SK-N-SH (cell line): ENCODE data around the gene FBXO31. TPM values are rescaled to one million over a fixed set of nuclear protein-coding genes. Genes with fewer than 3 reads are reported as not detected.

ENCODE experiments used
- CTCF ChIA-PET: fragments of 300-600, 350-600 bp; formaldehyde crosslinking; extraction: SDS; loops from one replicate; lab custom pipeline; 2021; lab: Yijun Ruan, JAX
- POLR2A ChIA-PET: fragments of 350-600 bp; sonication (Branson Sonifier 250); formaldehyde crosslinking; extraction: SDS; loops from one replicate; lab custom pipeline; 2020; ENCODE audit warnings: antibody characterized with exemption, inconsistent platforms; lab: Yijun Ruan, JAX
- DNase-seq: peaks from one replicate; pipeline ENCODE4 v3.0.0; 2012
- H2AFZ ChIP-seq: fragments of 200-600 bp; sonication (generic); 2 replicates; pipeline ENCODE4 v1.8.1; 2016; ENCODE audit warnings: antibody characterized with exemption, mild to moderate bottlenecking, low read depth
- H3F3A ChIP-seq: fragments of 200-600 bp; sonication (generic); replicated peaks from 2 replicates; pipeline ENCODE3; 2016; ENCODE audit warnings: antibody characterized with exemption, mild to moderate bottlenecking; ENCODE audit not compliant: insufficient read depth
- H3K27ac ChIP-seq, 2 experiments: fragments of 200-500 bp in 1 of 2; fragments of 200-600 bp in 1 of 2; sonication (Bioruptor generic) in 1 of 2; sonication (generic), shearing (Covaris generic) in 1 of 2; 2 replicates each; pipeline versions ENCODE4 v1.5.1 to v1.6.1; 2014 to 2016; ENCODE audit warnings: low read depth in 2 of 2, inconsistent platforms in 1 of 2, low read length in 1 of 2, mild to moderate bottlenecking in 1 of 2, mixed read lengths in 1 of 2
- H3K27me3 ChIP-seq: fragments of 200-600 bp; sonication (generic), shearing (Covaris generic); 2 replicates; pipeline ENCODE4 v1.6.1; 2016; ENCODE audit warnings: mixed run types; ENCODE audit not compliant: insufficient read depth
- H3K36me3 ChIP-seq, 2 experiments: fragments of 200-500 bp in 1 of 2; fragments of 200-600 bp in 1 of 2; sonication (Bioruptor generic) in 1 of 2; sonication (generic) in 1 of 2; replicated peaks in 1 of 2; 2 replicates each; pipeline versions ENCODE3 to v1.5.1; 2014 to 2016; ENCODE audit warnings: low read length in 1 of 2, mild to moderate bottlenecking in 1 of 2; ENCODE audit not compliant: insufficient read depth in 2 of 2, control insufficient read depth in 1 of 2
- H3K4me1 ChIP-seq, 2 experiments: fragments of 200-500 bp in 1 of 2; fragments of 200-600 bp in 1 of 2; sonication (Bioruptor generic) in 1 of 2; sonication (generic), shearing (Covaris generic) in 1 of 2; 2 replicates each; pipeline versions ENCODE4 v1.5.1 to v1.6.1; 2014 to 2016; ENCODE audit warnings: low read depth in 1 of 2, low read length in 1 of 2, mixed run types in 1 of 2; ENCODE audit not compliant: insufficient read depth in 2 of 2, control insufficient read depth in 1 of 2
- H3K4me2 ChIP-seq: fragments of 200-600 bp; sonication (generic), shearing (Covaris generic); 2 replicates; pipeline ENCODE4 v1.6.1; 2017; ENCODE audit warnings: mixed run types
- H3K4me3 ChIP-seq, 2 experiments: fragments of 200-500 bp in 1 of 2; fragments of 200-600 bp in 1 of 2; sonication (Bioruptor generic) in 1 of 2; sonication (generic), shearing (Covaris generic) in 1 of 2; 2 replicates each; pipeline versions ENCODE4 v1.5.1 to v1.8.1; 2014 to 2016; ENCODE audit warnings: low read depth in 2 of 2, inconsistent platforms in 1 of 2, low read length in 1 of 2, mild to moderate bottlenecking in 1 of 2, mixed read lengths in 1 of 2, moderate library complexity in 1 of 2
- H3K79me2 ChIP-seq: fragments of 200-600 bp; sonication (generic); 2 replicates; pipeline ENCODE4 v1.8.1; 2017; ENCODE audit warnings: mild to moderate bottlenecking; ENCODE audit not compliant: insufficient read depth
- H3K9ac ChIP-seq: fragments of 200-600 bp; sonication (generic); 2 replicates; pipeline ENCODE4 v1.6.1; 2017; ENCODE audit warnings: mixed run types
- H3K9me2 ChIP-seq: fragments of 200-600 bp; sonication (generic); 2 replicates; pipeline ENCODE4 v1.6.1; 2017; ENCODE audit warnings: mixed run types
- H3K9me3 ChIP-seq: fragments of 200-600 bp; sonication (generic); 2 replicates; pipeline ENCODE4 v1.6.1; 2017; ENCODE audit warnings: mixed run types, mild to moderate bottlenecking, moderate library complexity
- H4K20me1 ChIP-seq: fragments of 200-600 bp; sonication (generic); 2 replicates; pipeline ENCODE4 v1.6.1; 2017; ENCODE audit warnings: mild to moderate bottlenecking, mixed run types; ENCODE audit not compliant: insufficient read depth
- ELF1 ChIP-seq: IDR thresholded peaks from 2 replicates; pipeline ENCODE4 v1.4.0; 2012
- FOSL2 ChIP-seq: IDR thresholded peaks from 2 replicates; pipeline ENCODE4 v1.4.0; 2012; ENCODE audit warnings: low read depth, mild to moderate bottlenecking, moderate library complexity, borderline replicate concordance
- FOXJ3 ChIP-seq: sonication (generic); formaldehyde crosslinking; IDR thresholded peaks from 2 replicates; pipeline ENCODE4 v1.5.1; 2020; ENCODE audit warnings: mild to moderate bottlenecking, missing genetic modification reagents
- FOXM1 ChIP-seq: IDR thresholded peaks from 2 replicates; pipeline ENCODE4 v1.4.0; 2012; ENCODE audit warnings: low read depth, mild to moderate bottlenecking
- GATA2 ChIP-seq: sonication (generic); formaldehyde crosslinking; IDR thresholded peaks from 2 replicates; pipeline ENCODE4 v1.5.0; 2020; ENCODE audit warnings: mild to moderate bottlenecking, missing genetic modification reagents
- POLR2AphosphoS5 ChIP-seq: IDR thresholded peaks from 2 replicates; pipeline ENCODE4 v1.6.1; 2012; ENCODE audit warnings: low read depth, low read length
- RCOR1 ChIP-seq: fragments of 150-350 bp; IDR thresholded peaks from 2 replicates; pipeline ENCODE4 v1.6.1; 2017; ENCODE audit warnings: antibody characterized with exemption, low read length
- RFX5 ChIP-seq: IDR thresholded peaks from 2 replicates; pipeline ENCODE4 v1.6.1; 2012; ENCODE audit warnings: mild to moderate bottlenecking, improper control_type of control experiment, low read length
- SIN3A ChIP-seq: IDR thresholded peaks from 2 replicates; pipeline ENCODE4 v1.6.1; 2012; ENCODE audit warnings: low read depth, mild to moderate bottlenecking, low read length, moderate library complexity, borderline replicate concordance
- SMC3 ChIP-seq: IDR thresholded peaks from 2 replicates; pipeline ENCODE4 v1.6.1; 2012; ENCODE audit warnings: low read depth, low read length, improper control_type of control experiment
- TAF1 ChIP-seq: IDR thresholded peaks from 2 replicates; pipeline ENCODE4 v1.6.1; 2012; ENCODE audit warnings: low read depth, mild to moderate bottlenecking, low read length, moderate library complexity, borderline replicate concordance
- TCF12 ChIP-seq: IDR thresholded peaks from 2 replicates; pipeline ENCODE4 v1.4.0; 2012
- WGBS: methylation state at CpG from one replicate; pipeline ENCODE4 v1.1.6; 2017; ENCODE audit warnings: low lambda C conversion rate; 5-methylcytosine and 5-hydroxymethylcytosine counted together
- polyA plus RNA-seq, 3 experiments: library from polyadenylated mRNA; depleted of rRNA; stranded (reverse); fragments of >200 nt; gene quantifications; 2 replicates each; pipeline ENCODE4 v1.2.3, GENCODE V29; 2012
- TF ChIP-seq, protein P1 (sequence below): IDR thresholded peaks from 2 replicates; pipeline ENCODE4 v1.4.0; 2012; ENCODE audit warnings: low read depth, borderline replicate concordance
- TF ChIP-seq, protein P2 (sequence below): IDR thresholded peaks from 2 replicates; pipeline ENCODE4 v1.6.1; 2012; ENCODE audit warnings: mild to moderate bottlenecking, low read depth, low read length, moderate library complexity
- TF ChIP-seq, protein P3 (sequence below): fragments of 200-600 bp; sonication (generic); IDR thresholded peaks from 2 replicates; pipeline ENCODE4 v1.6.1; 2017; ENCODE audit warnings: antibody characterized with exemption, mild to moderate bottlenecking, moderate library complexity
- TF ChIP-seq, protein P4 (sequence below): fragments of 150-350 bp; IDR thresholded peaks from 2 replicates; pipeline ENCODE4 v1.6.1; 2016; ENCODE audit warnings: mild to moderate bottlenecking, low read depth, low read length
- TF ChIP-seq, protein P5 (sequence below): fragments of 150-350 bp; IDR thresholded peaks from 2 replicates; pipeline ENCODE4 v1.6.1; 2017; ENCODE audit warnings: antibody characterized with exemption, low read length, low read depth, borderline replicate concordance
- TF ChIP-seq, protein P6 (sequence below): IDR thresholded peaks from 2 replicates; pipeline ENCODE4; 2012

Gene FBXO31, protein sequence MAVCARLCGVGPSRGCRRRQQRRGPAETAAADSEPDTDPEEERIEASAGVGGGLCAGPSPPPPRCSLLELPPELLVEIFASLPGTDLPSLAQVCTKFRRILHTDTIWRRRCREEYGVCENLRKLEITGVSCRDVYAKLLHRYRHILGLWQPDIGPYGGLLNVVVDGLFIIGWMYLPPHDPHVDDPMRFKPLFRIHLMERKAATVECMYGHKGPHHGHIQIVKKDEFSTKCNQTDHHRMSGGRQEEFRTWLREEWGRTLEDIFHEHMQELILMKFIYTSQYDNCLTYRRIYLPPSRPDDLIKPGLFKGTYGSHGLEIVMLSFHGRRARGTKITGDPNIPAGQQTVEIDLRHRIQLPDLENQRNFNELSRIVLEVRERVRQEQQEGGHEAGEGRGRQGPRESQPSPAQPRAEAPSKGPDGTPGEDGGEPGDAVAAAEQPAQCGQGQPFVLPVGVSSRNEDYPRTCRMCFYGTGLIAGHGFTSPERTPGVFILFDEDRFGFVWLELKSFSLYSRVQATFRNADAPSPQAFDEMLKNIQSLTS
- polyA plus RNA-seq (2012; rRNA removed): 14.2 and 15.3 TPM in 2 replicates
- 4.5 and 8.4 TPM in 2 replicates for polyA plus RNA-seq (2012; cell fraction: cytosol; rRNA removed)
- 45.0 and 46.1 TPM in 2 replicates for polyA plus RNA-seq (2012; cell fraction: nucleus; rRNA removed)

DNA sequence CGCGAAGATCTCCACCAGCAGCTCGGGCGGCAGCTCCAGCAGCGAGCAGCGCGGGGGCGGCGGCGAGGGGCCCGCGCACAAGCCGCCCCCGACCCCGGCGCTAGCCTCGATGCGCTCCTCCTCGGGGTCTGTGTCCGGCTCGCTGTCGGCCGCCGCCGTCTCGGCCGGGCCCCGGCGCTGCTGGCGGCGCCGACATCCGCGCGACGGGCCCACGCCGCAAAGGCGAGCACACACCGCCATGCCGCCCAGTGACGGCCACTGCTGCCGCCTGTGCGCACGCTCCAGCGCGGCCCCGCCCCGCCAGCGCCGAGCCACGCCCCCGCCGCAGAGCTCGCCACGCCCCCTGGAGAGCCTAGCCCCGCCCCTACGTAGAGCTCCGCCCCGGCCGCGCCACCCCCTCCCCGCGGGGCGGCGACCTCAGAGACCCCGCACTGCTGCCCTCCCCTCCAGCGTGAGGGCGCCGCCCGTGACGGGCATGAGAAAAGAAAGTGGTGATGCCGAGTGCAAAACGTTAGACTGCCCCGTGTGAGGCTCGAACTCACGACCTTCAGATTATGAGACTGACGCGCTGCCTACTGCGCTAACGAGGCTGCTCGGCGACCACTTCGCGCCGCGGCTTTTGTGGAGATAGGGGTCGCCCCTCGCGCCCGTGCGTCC is at the start of gene FBXO31:
FBXO31 (minus strand) TSS at position 272 of the 657 bp plus-strand sequence; CDS start at position 240, 32 bp downstream.
- Histone ChIP-seq H3K27me3 (no peaks in the 10 kb centered on the region), H3K4me3 (peak within 1 kb of the TSS; percentile 65 to 80), H3K27ac (peak within 1 kb of the TSS; percentile 84 to 90), H3K79me2 (peaks cover 50% of the 10 kb centered on the region), H4K20me1 (peaks cover 24% of the 10 kb centered on the region), H2AFZ (peak within 1 kb of the TSS; percentile 90), H3K9me3 (no peaks in the 10 kb centered on the region), H3F3A (peaks cover 23% of the 10 kb centered on the region), H3K36me3 (no peaks in the 10 kb centered on the region), H3K9ac (peak within 1 kb of the TSS; percentile 84), H3K4me1 (peaks cover 15% of the 10 kb centered on the region in 2 experiments), H3K9me2 (no peaks in the 10 kb centered on the region), H3K4me2 (peak within 1 kb of the TSS; percentile 93)
- 0% methylated on average over 16 of the region's 92 CpGs for WGBS
- CTCF ChIA-PET: interaction anchor here (0.6 to 4.4 kb wide), 14 partner anchors 9 to 253 kb away, joined by 3 to 36 read pairs (median 4); partner anchors contain the start of gene C16orf95
- DNase-seq: peak; percentile 95
- POLR2A ChIA-PET: interaction anchor here (1.0 to 2.2 kb wide), 7 partner anchors 10 to 66 kb away, joined by 3 to 15 read pairs (median 6); partner anchors contain the start of gene C16orf95
- TF ChIP-seq FOXJ3 (peak; percentile 46; the same call in 1 of the 2 replicates), RCOR1 (peak; percentile 74), TCF12 (no peak), SMC3 (no peak), ELF1 (no peak), POLR2AphosphoS5 (0 out of 2 replicates have a peak, but pooled peaks have one; percentile 8), GATA2 (CRISPR knock-in tag) (0 out of 2 replicates have a peak, but pooled peaks have one; percentile 15), SIN3A (no peak), FOXM1 (no peak), FOSL2 (peak; percentile 82; the same call in 1 of the 2 replicates), RFX5 (no peak), TAF1 (peak; percentile 30; the same call in 1 of the 2 replicates)
- TF ChIP-seq, protein P1, sequence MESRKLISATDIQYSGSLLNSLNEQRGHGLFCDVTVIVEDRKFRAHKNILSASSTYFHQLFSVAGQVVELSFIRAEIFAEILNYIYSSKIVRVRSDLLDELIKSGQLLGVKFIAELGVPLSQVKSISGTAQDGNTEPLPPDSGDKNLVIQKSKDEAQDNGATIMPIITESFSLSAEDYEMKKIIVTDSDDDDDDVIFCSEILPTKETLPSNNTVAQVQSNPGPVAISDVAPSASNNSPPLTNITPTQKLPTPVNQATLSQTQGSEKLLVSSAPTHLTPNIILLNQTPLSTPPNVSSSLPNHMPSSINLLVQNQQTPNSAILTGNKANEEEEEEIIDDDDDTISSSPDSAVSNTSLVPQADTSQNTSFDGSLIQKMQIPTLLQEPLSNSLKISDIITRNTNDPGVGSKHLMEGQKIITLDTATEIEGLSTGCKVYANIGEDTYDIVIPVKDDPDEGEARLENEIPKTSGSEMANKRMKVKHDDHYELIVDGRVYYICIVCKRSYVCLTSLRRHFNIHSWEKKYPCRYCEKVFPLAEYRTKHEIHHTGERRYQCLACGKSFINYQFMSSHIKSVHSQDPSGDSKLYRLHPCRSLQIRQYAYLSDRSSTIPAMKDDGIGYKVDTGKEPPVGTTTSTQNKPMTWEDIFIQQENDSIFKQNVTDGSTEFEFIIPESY: no peak
- TF ChIP-seq, protein P2, sequence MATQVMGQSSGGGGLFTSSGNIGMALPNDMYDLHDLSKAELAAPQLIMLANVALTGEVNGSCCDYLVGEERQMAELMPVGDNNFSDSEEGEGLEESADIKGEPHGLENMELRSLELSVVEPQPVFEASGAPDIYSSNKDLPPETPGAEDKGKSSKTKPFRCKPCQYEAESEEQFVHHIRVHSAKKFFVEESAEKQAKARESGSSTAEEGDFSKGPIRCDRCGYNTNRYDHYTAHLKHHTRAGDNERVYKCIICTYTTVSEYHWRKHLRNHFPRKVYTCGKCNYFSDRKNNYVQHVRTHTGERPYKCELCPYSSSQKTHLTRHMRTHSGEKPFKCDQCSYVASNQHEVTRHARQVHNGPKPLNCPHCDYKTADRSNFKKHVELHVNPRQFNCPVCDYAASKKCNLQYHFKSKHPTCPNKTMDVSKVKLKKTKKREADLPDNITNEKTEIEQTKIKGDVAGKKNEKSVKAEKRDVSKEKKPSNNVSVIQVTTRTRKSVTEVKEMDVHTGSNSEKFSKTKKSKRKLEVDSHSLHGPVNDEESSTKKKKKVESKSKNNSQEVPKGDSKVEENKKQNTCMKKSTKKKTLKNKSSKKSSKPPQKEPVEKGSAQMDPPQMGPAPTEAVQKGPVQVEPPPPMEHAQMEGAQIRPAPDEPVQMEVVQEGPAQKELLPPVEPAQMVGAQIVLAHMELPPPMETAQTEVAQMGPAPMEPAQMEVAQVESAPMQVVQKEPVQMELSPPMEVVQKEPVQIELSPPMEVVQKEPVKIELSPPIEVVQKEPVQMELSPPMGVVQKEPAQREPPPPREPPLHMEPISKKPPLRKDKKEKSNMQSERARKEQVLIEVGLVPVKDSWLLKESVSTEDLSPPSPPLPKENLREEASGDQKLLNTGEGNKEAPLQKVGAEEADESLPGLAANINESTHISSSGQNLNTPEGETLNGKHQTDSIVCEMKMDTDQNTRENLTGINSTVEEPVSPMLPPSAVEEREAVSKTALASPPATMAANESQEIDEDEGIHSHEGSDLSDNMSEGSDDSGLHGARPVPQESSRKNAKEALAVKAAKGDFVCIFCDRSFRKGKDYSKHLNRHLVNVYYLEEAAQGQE: no peak
- TF ChIP-seq, protein P3, sequence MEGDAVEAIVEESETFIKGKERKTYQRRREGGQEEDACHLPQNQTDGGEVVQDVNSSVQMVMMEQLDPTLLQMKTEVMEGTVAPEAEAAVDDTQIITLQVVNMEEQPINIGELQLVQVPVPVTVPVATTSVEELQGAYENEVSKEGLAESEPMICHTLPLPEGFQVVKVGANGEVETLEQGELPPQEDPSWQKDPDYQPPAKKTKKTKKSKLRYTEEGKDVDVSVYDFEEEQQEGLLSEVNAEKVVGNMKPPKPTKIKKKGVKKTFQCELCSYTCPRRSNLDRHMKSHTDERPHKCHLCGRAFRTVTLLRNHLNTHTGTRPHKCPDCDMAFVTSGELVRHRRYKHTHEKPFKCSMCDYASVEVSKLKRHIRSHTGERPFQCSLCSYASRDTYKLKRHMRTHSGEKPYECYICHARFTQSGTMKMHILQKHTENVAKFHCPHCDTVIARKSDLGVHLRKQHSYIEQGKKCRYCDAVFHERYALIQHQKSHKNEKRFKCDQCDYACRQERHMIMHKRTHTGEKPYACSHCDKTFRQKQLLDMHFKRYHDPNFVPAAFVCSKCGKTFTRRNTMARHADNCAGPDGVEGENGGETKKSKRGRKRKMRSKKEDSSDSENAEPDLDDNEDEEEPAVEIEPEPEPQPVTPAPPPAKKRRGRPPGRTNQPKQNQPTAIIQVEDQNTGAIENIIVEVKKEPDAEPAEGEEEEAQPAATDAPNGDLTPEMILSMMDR: no peak
- TF ChIP-seq, protein P4, sequence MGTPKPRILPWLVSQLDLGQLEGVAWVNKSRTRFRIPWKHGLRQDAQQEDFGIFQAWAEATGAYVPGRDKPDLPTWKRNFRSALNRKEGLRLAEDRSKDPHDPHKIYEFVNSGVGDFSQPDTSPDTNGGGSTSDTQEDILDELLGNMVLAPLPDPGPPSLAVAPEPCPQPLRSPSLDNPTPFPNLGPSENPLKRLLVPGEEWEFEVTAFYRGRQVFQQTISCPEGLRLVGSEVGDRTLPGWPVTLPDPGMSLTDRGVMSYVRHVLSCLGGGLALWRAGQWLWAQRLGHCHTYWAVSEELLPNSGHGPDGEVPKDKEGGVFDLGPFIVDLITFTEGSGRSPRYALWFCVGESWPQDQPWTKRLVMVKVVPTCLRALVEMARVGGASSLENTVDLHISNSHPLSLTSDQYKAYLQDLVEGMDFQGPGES: no peak
- TF ChIP-seq, protein P5, sequence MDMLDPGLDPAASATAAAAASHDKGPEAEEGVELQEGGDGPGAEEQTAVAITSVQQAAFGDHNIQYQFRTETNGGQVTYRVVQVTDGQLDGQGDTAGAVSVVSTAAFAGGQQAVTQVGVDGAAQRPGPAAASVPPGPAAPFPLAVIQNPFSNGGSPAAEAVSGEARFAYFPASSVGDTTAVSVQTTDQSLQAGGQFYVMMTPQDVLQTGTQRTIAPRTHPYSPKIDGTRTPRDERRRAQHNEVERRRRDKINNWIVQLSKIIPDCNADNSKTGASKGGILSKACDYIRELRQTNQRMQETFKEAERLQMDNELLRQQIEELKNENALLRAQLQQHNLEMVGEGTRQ: no peak
- TF ChIP-seq, protein P6, sequence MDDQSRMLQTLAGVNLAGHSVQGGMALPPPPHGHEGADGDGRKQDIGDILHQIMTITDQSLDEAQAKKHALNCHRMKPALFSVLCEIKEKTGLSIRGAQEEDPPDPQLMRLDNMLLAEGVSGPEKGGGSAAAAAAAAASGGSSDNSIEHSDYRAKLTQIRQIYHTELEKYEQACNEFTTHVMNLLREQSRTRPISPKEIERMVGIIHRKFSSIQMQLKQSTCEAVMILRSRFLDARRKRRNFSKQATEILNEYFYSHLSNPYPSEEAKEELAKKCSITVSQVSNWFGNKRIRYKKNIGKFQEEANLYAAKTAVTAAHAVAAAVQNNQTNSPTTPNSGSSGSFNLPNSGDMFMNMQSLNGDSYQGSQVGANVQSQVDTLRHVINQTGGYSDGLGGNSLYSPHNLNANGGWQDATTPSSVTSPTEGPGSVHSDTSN: peak; percentile 41; the same call in 1 of the 2 replicates
